BLaER1 (cell line): ENCODE data around the gene FAM151B.

Source experiments
- H3K27ac ChIP-seq: shearing (Covaris generic); formaldehyde crosslinking; 2 replicates; pipeline ENCODE4 v1.8.1; 2022
- H3K27me3 ChIP-seq: shearing (Covaris generic); formaldehyde crosslinking; 2 replicates; pipeline ENCODE4 v1.8.1; 2022
- H3K36me3 ChIP-seq: shearing (Covaris generic); formaldehyde crosslinking; 2 replicates; pipeline ENCODE4 v1.8.1; 2022
- H3K4me1 ChIP-seq: shearing (Covaris generic); formaldehyde crosslinking; 2 replicates; pipeline ENCODE4 v1.8.1; 2022
- H3K4me2 ChIP-seq: shearing (Covaris generic); formaldehyde crosslinking; 2 replicates; pipeline ENCODE4 v1.8.1; 2022
- H3K4me3 ChIP-seq: shearing (Covaris generic); formaldehyde crosslinking; 2 replicates; pipeline ENCODE4 v1.8.1; 2022
- H3K9ac ChIP-seq: shearing (Covaris generic); formaldehyde crosslinking; 2 replicates; pipeline ENCODE4 v1.8.1; 2022
- H3K9me3 ChIP-seq: shearing (Covaris generic); formaldehyde crosslinking; 2 replicates; pipeline ENCODE4 v1.8.1; 2022
- H4K20me1 ChIP-seq: shearing (Covaris generic); formaldehyde crosslinking; 2 replicates; pipeline ENCODE4 v1.8.1; 2022
- Cebpa-rat ChIP-seq: shearing (Covaris generic); IDR thresholded peaks from 2 replicates; pipeline ENCODE4 v1.8.1; 2022

The FAM151B gene

GRCh38 chr5:80559244-80559643 is 71.3 kb downstream of the FAM151B start:
- TF ChIP-seq Cebpa-rat, result no peak
- H3K4me1 ChIP-seq, result no peaks in the 10 kb centered on the region
- H3K4me2 ChIP-seq, result no peak overlapping the region
- no peak overlapping the region for H3K27ac ChIP-seq
- no peak overlapping the region for H3K9ac ChIP-seq
- no peaks in the 10 kb centered on the region for H3K36me3 ChIP-seq
- H3K4me3 ChIP-seq, result no peak overlapping the region
- H3K9me3 ChIP-seq, result no peaks in the 10 kb centered on the region
- H4K20me1 ChIP-seq, result no peaks in the 10 kb centered on the region
- no peaks in the 10 kb centered on the region for H3K27me3 ChIP-seq

- Histone ChIP-seq H3K27me3 (peaks cover 42% of the 10 kb centered on the region), H3K4me3 (no peak overlapping the region), H3K36me3 (no peaks in the 10 kb centered on the region), H3K9ac (no peak overlapping the region), H3K4me2 (no peak overlapping the region), H3K27ac (no peak overlapping the region), H4K20me1 (no peaks in the 10 kb centered on the region), H3K4me1 (peaks cover 12% of the 10 kb centered on the region; the same call in 1 of the 2 replicates), H3K9me3 (peaks cover 15% of the 10 kb centered on the region)
- no peak for TF ChIP-seq Cebpa-rat
Measured at GRCh38 chr5:80565330-80565729, 77.4 kb downstream of the FAM151B start.

GRCh38 chr5:80566711-80567259 is 78.9 kb downstream of the FAM151B start:
- Histone ChIP-seq H3K27me3 (peaks cover 57% of the 10 kb centered on the region), H3K9ac (no peak overlapping the region)
- TF ChIP-seq Cebpa-rat, result no peak

GRCh38 chr5:80568251-80568650 is 80.4 kb downstream of the FAM151B start:
- H3K27me3 ChIP-seq, result peaks cover 58% of the 10 kb centered on the region
- TF ChIP-seq Cebpa-rat, result no peak

More at GRCh38 chr5:80566711-80567259, 78.9 kb downstream of the FAM151B start:
- Histone ChIP-seq H3K36me3 (no peaks in the 10 kb centered on the region), H3K4me2 (no peak overlapping the region), H3K4me3 (no peak overlapping the region), H3K27ac (no peak overlapping the region), H3K9me3 (peaks cover 21% of the 10 kb centered on the region), H4K20me1 (no peaks in the 10 kb centered on the region), H3K4me1 (peaks cover 12% of the 10 kb centered on the region; the same call in 1 of the 2 replicates)

GRCh38 chr5:80569086-80569960 is 81.4 kb downstream of the FAM151B start:
- Histone ChIP-seq H3K27ac (no peak overlapping the region), H3K4me3 (peak overlapping the region; percentile 57), H3K4me1 (peaks cover 12% of the 10 kb centered on the region; the same call in 1 of the 2 replicates), H4K20me1 (no peaks in the 10 kb centered on the region), H3K9me3 (peaks cover 21% of the 10 kb centered on the region), H3K9ac (no peak overlapping the region), H3K27me3 (peaks cover 58% of the 10 kb centered on the region), H3K4me2 (peak overlapping the region; percentile 70), H3K36me3 (no peaks in the 10 kb centered on the region)
- no peak for TF ChIP-seq Cebpa-rat

More at GRCh38 chr5:80568251-80568650, 80.4 kb downstream of the FAM151B start:
- peaks cover 12% of the 10 kb centered on the region; the same call in 1 of the 2 replicates for H3K4me1 ChIP-seq
- H3K4me3 ChIP-seq, result no peak overlapping the region
- H4K20me1 ChIP-seq, result no peaks in the 10 kb centered on the region
- H3K27ac ChIP-seq, result no peak overlapping the region
- H3K36me3 ChIP-seq, result no peaks in the 10 kb centered on the region
- H3K9ac ChIP-seq, result no peak overlapping the region
- H3K4me2 ChIP-seq, result no peak overlapping the region
- H3K9me3 ChIP-seq, result peaks cover 21% of the 10 kb centered on the region

- Histone ChIP-seq H3K4me3 (peak within 1 kb of the TSS; percentile 57), H3K36me3 (no peaks in the 10 kb centered on the region), H3K4me2 (peak within 1 kb of the TSS; percentile 70), H3K27me3 (peaks cover 58% of the 10 kb centered on the region), H3K27ac (no peak within 1 kb of the TSS), H4K20me1 (no peaks in the 10 kb centered on the region), H3K9me3 (peaks cover 21% of the 10 kb centered on the region), H3K9ac (no peak within 1 kb of the TSS), H3K4me1 (peaks cover 12% of the 10 kb centered on the region; the same call in 1 of the 2 replicates)
- no peak for TF ChIP-seq Cebpa-rat
Measured at GRCh38 chr5:80569961-80570786, 82.3 kb downstream of the FAM151B start, which contains the start of gene ANKRD34B. Gene ANKRD34B (minus strand): TSS chr5:80570280. CDS start chr5:80560019, 10,261 bp downstream.

- H3K27ac ChIP-seq, result no peak overlapping the region
- no peak for TF ChIP-seq Cebpa-rat
- H3K4me3 ChIP-seq, result no peak overlapping the region
Measured at GRCh38 chr5:80573062-80573461, 85.2 kb downstream of the FAM151B start.

GRCh38 chr5:80576383-80576782 is 88.5 kb downstream of the FAM151B start:
- H4K20me1 ChIP-seq, result no peaks in the 10 kb centered on the region
- no peaks in the 10 kb centered on the region for H3K9me3 ChIP-seq
- H3K27me3 ChIP-seq, result peaks cover 5% of the 10 kb centered on the region
- no peak overlapping the region for H3K4me2 ChIP-seq
- H3K36me3 ChIP-seq, result no peaks in the 10 kb centered on the region
- no peak overlapping the region for H3K27ac ChIP-seq
- no peak for TF ChIP-seq Cebpa-rat
- no peak overlapping the region for H3K4me3 ChIP-seq
- H3K9ac ChIP-seq, result no peak overlapping the region
- no peaks in the 10 kb centered on the region for H3K4me1 ChIP-seq

More at GRCh38 chr5:80573062-80573461, 85.2 kb downstream of the FAM151B start:
- H4K20me1 ChIP-seq, result no peaks in the 10 kb centered on the region
- H3K4me1 ChIP-seq, result peaks cover 12% of the 10 kb centered on the region; the same call in 1 of the 2 replicates
- peaks cover 21% of the 10 kb centered on the region for H3K9me3 ChIP-seq
- peaks cover 39% of the 10 kb centered on the region for H3K27me3 ChIP-seq
- H3K36me3 ChIP-seq, result no peaks in the 10 kb centered on the region
- no peak overlapping the region for H3K4me2 ChIP-seq
- no peak overlapping the region for H3K9ac ChIP-seq

- H3K4me1 ChIP-seq, result no peaks in the 10 kb centered on the region
- no peaks in the 10 kb centered on the region for H3K36me3 ChIP-seq
- H3K9me3 ChIP-seq, result no peaks in the 10 kb centered on the region
- TF ChIP-seq Cebpa-rat, result no peak
- no peaks in the 10 kb centered on the region for H3K27me3 ChIP-seq
- H3K4me2 ChIP-seq, result no peak overlapping the region
- no peak overlapping the region for H3K9ac ChIP-seq
- no peak overlapping the region for H3K4me3 ChIP-seq
- H3K27ac ChIP-seq, result no peak overlapping the region
- no peaks in the 10 kb centered on the region for H4K20me1 ChIP-seq
Measured at GRCh38 chr5:80577707-80578106, 89.8 kb downstream of the FAM151B start.
